HG03103 (cell line): Measurements from ENCODE around the gene HOXB5.

Experiments used
- ATAC-seq: cut with Tn5 transposase; IDR thresholded peaks from one replicate; pipeline ENCODE4 v1.9.1; 2021; ENCODE audit warnings: low read depth; ENCODE audit not compliant: unreplicated experiment

HOXB5 gene

DNA sequence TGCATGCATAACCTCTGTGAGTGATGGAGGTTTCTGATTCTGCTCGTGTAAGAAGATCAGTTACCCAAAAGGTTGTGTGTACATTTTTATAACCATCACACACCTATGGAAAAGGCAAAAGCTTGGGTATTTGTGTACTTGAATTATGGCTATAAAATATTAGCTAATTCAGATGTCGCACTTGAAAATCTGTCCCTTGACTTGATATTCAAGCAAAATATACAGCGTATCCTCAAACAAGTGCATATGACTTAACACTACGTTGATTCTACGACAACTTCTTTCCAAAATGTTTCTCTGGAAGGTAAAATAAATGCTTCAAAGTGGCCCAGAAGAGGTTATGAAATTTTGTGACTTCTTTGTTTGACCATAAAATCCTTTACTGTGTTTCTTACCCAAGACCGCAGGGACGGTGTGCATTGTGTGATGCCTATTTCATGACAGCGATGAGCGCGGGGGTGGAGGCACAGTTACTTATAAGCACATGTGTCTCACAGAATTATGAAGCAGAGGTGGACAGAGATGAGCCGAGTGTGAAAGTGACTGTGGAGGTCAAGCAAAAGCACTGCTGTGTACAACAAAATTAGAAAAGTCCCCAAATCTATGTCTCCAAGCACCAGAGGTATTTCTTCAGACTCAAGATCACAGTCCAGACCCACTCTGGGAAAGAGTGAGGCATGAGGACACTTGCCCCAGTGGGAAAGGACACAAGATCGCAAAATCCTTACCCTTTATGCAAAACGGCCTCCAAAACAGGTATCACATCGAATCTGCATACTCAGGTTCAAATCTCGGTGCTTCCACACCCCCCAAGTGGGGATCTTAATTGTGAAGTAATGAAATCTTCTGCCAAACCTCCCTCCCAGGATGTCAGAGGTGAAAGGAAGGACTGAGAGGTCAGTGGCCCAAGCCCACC, 36.7 kb upstream of the HOXB5 start:
- no peak for ATAC-seq

GRCh38 chr17:48629411-48629759, 35.8 kb upstream of the HOXB5 start:
- ATAC-seq = no peak

DNA sequence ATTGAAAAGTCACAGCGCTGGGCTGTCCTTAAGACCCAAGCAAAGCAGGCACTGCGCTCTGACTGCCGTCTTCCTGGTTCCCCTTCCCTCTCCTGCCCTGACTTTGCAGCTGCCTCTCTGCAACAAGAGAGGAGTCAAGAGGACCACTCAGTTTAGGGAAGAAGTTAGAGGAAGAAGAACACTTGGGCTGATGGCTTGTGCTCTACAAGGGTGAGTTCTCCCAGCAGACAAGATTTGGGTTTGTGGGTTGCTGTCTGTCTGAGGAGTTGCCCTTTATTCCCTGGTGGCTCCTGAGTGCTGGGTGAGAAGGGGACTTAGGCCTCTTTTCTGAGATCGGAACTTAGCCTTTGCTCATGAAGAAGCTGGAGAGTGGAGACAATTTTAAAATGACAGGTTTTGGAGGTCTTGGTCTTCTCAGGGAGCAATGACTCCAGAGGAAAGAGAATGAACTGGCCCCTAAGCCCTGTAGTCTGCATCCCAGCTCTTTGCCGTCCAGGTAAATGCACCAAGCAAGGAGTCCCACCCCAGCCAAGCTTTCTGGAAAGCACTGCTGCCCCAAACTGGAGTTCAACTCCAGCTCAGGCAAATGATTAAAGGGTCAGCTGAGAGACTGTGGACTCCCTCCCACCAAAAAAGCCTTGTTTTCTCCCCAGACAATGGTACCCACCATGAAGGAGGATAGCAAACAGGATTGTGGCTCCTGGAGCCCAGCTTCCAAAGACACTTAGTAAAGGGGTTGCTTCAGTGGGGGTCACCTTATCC, 35.3 kb upstream of the HOXB5 start:
- ATAC-seq = no peak

GRCh38 chr17:48627623-48628521, 34.3 kb upstream of the HOXB5 start:
- ATAC-seq = no peak

GRCh38 chr17:48627118-48627597, 33.6 kb upstream of the HOXB5 start:
- no peak for ATAC-seq

- no peak for ATAC-seq
These were observed 32.9 kb upstream of the HOXB5 start, which contains the start of gene HOXB9 for GRCh38 chr17:48626245-48627117. Gene HOXB9 (minus strand): TSS chr17:48626358. CDS start chr17:48626269, 89 bp downstream.

- no peak for ATAC-seq
These were observed 32.1 kb upstream of the HOXB5 start for GRCh38 chr17:48625495-48626244.

GRCh38 chr17:48624544-48625494, 31.2 kb upstream of the HOXB5 start:
- no peak for ATAC-seq

- ATAC-seq = no peak
These were observed 30.5 kb upstream of the HOXB5 start for GRCh38 chr17:48624118-48624517.

DNA sequence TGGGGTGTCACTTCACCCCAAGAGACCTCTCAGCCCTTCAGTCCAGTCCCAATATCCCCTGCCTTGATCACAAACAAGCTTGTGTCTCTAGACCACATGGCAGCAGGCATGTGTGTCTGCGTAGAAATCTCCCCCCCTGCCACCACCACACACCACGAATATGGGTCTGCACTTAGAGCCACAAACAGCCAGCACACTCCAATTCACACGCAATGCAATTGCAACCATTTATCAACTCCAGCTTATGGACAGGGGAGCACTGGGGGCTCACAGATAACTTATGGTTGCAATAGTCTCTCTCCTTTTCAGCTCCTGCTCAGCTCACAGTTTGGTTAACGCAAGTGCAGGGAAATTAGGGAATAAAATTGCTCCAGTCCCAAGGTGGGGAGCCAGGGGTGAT, 30.0 kb upstream of the HOXB5 start:
- ATAC-seq = no peak

- ATAC-seq = no peak
These were observed 29.3 kb upstream of the HOXB5 start for GRCh38 chr17:48622857-48623256.

GRCh38 chr17:48621410-48622392, 28.1 kb upstream of the HOXB5 start:
- no peak for ATAC-seq

GRCh38 chr17:48620461-48621139, 27.0 kb upstream of the HOXB5 start:
- ATAC-seq = no peak

GRCh38 chr17:48619826-48620449, 26.4 kb upstream of the HOXB5 start:
- no peak for ATAC-seq

- ATAC-seq = no peak
These were observed 24.8 kb upstream of the HOXB5 start for GRCh38 chr17:48618256-48618896.
